IPS-18c (cell line): ENCODE results near the gene MYOM1.
"Not testable (repeated sequence)": the region's sequence is repeated elsewhere in the genome, so short reads cannot be mapped to it uniquely, and the experiment has no call there.

Source experiments
- H3K4me3 ChIP-seq: 2 replicates; pipeline ENCODE4 v1.7.0; 2013; ENCODE audit warnings: low read depth, mild to moderate bottlenecking, low read length, moderate library complexity; ENCODE audit not compliant: insufficient read depth
- H3K9me3 ChIP-seq: one replicate; pipeline ENCODE4 v1.6.1; 2013; ENCODE audit warnings: mild to moderate bottlenecking, low read length, moderate library complexity; ENCODE audit not compliant: control insufficient read depth, insufficient read depth

Gene MYOM1

GRCh38 chr18:3025544-3025943, 194.2 kb downstream of the MYOM1 start:
- no peak overlapping the region for H3K4me3 ChIP-seq
- H3K9me3 ChIP-seq: no peaks in the 10 kb centered on the region

GRCh38 chr18:3023603-3024002, 196.2 kb downstream of the MYOM1 start:
- H3K9me3 ChIP-seq, H3K4me3 ChIP-seq: not testable (repeated sequence)
